HG02973 (cell line): Measurements from ENCODE around the gene LRIG1.
"Not testable (repeated sequence)": the region's sequence is repeated elsewhere in the genome, so short reads cannot be mapped to it uniquely, and the experiment has no call there.

Experiments used
- ATAC-seq: cut with Tn5 transposase; IDR thresholded peaks from one replicate; pipeline ENCODE4 v1.9.1; 2021; ENCODE audit warnings: moderate library complexity; ENCODE audit not compliant: unreplicated experiment

Gene LRIG1

GRCh38 chr3:66427352-66427751, 73.5 kb downstream of the LRIG1 start:
- ATAC-seq = no peak

GRCh38 chr3:66426135-66426534, 74.7 kb downstream of the LRIG1 start:
- no peak for ATAC-seq

GRCh38 chr3:66425576-66426114, 75.2 kb downstream of the LRIG1 start:
- ATAC-seq = no peak

- ATAC-seq = no peak
Measured at GRCh38 chr3:66425032-66425431, 75.8 kb downstream of the LRIG1 start.

- no peak for ATAC-seq
Measured at GRCh38 chr3:66423791-66424190, 77.0 kb downstream of the LRIG1 start.

GRCh38 chr3:66421893-66422292, 78.9 kb downstream of the LRIG1 start:
- ATAC-seq = not testable (repeated sequence)

GRCh38 chr3:66421144-66421543, 79.7 kb downstream of the LRIG1 start:
- ATAC-seq = not testable (repeated sequence)

- ATAC-seq = no peak
Measured at GRCh38 chr3:66419036-66419435, 81.8 kb downstream of the LRIG1 start.

- no peak for ATAC-seq
Measured at GRCh38 chr3:66418475-66418931, 82.3 kb downstream of the LRIG1 start.

GRCh38 chr3:66416556-66417304, 84.1 kb downstream of the LRIG1 start:
- ATAC-seq = no peak

- no peak for ATAC-seq
Measured at GRCh38 chr3:66415867-66416428, 84.9 kb downstream of the LRIG1 start.

- ATAC-seq = no peak
Measured at GRCh38 chr3:66414846-66415245, 86.0 kb downstream of the LRIG1 start.

- ATAC-seq = no peak
Measured at GRCh38 chr3:66413151-66413751, 87.6 kb downstream of the LRIG1 start.

- ATAC-seq = no peak
Measured at GRCh38 chr3:66411961-66412887, 88.6 kb downstream of the LRIG1 start.

- no peak for ATAC-seq
Measured at GRCh38 chr3:66411474-66411873, 89.3 kb downstream of the LRIG1 start.

GRCh38 chr3:66410976-66411375, 89.8 kb downstream of the LRIG1 start:
- no peak for ATAC-seq

- no peak for ATAC-seq
Measured at GRCh38 chr3:66409771-66410754, 90.8 kb downstream of the LRIG1 start.

- ATAC-seq = peak; percentile 80
Measured at GRCh38 chr3:66407611-66408218, 93.1 kb downstream of the LRIG1 start.
